GM21737 (cell line): Measurements from ENCODE around the gene PRICKLE3.
A peak's percentile ranks its signal among the peaks of the same experiment; 100 is the strongest.

Source experiments
- ATAC-seq: cut with Tn5 transposase; IDR thresholded peaks from one replicate; pipeline ENCODE4 v1.9.1; 2021; ENCODE audit warnings: mild to moderate bottlenecking, moderate library complexity; ENCODE audit not compliant: unreplicated experiment

The PRICKLE3 gene, protein sequence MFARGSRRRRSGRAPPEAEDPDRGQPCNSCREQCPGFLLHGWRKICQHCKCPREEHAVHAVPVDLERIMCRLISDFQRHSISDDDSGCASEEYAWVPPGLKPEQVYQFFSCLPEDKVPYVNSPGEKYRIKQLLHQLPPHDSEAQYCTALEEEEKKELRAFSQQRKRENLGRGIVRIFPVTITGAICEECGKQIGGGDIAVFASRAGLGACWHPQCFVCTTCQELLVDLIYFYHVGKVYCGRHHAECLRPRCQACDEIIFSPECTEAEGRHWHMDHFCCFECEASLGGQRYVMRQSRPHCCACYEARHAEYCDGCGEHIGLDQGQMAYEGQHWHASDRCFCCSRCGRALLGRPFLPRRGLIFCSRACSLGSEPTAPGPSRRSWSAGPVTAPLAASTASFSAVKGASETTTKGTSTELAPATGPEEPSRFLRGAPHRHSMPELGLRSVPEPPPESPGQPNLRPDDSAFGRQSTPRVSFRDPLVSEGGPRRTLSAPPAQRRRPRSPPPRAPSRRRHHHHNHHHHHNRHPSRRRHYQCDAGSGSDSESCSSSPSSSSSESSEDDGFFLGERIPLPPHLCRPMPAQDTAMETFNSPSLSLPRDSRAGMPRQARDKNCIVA

GRCh38 chrX:49186125-49187027 lies at the start of gene PRICKLE3:
TSS of gene PRICKLE3 (minus strand) at chrX:49186373. CDS start at chrX:49186297, 76 bp downstream.
- ATAC-seq: no peak

DNA sequence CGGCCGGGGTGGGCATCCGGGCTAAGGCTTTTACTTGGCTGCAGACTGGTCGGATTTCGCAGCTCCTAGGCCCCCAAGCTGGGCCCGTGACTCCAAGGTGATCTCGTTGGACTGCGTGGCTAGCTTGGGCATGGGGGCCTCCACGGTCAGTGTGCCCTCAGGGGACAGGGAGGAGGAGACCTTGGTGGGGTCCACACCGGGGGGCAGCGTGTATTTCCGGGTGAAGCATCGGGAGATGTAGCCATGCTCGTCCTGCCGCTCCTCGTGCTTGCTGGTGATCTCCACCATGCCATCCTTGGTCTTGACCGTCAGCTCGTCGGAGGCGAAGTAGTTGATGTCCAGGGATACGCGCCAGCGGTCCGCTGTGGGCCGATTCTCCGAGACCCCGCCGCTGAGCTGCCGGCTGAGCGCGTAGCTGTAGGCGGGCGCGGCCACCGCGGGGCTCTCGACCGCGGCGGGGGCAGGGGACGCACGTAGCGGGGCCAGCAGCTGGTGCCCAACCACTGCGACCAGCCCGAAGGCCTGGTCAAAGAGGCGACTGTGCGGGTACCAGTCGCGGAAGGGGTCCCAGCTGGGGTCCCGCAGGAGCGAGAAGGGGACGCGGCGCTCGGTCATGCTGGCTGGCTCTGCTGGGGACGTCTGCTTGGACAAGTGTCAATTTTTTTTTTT lies 47.8 kb upstream of the PRICKLE3 start:
- ATAC-seq: no peak

DNA sequence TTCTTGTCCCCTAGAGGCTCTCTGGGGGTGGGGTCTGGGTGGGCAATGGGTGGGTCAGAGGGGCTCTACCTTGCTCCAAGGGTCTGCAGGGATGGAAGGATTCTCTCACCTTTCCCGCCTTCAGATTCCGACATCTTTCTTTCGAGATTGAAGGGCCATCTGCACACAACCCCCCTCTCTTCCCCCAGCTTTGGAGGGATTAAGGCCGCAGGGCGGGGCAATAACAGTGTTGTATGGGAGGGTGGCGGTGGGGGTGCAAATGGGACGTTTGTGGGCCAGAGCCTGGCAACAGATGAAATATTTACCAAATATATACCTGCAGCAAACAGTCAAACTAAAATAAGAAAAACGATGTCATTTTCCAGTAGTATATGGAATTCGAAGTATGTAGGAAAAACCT lies 47.0 kb upstream of the PRICKLE3 start, which contains the start of gene CACNA1F:
TSS of gene CACNA1F (minus strand) at position 165 of the 400 bp plus-strand sequence. CDS start at position 134, 31 bp downstream.
- no peak for ATAC-seq

- ATAC-seq: no peak
Measured at GRCh38 chrX:49232525-49232924, 46.4 kb upstream of the PRICKLE3 start.

- ATAC-seq: no peak
Measured at GRCh38 chrX:49231333-49232000, 45.3 kb upstream of the PRICKLE3 start.

GRCh38 chrX:49230500-49231232 lies 44.5 kb upstream of the PRICKLE3 start:
- peak; percentile 73 for ATAC-seq

DNA sequence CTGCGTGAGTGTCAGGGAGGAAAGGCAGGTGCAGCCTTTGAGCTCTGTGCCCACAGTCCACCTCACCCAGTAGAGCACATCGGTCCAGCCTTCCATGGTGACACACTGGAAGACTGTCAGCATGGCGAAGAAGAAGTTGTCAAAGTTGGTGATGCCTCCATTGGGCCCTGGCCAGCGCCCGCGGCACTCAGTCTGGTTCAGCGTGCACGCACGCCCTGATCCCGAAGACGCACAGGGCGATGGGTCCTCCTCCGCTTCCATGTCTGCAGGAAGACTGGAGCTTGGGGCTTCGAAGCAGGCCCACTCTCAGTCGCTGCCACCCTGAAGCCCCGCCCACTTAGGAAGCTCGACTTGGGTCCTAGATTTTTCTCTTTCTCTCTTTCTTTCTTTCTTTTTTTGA lies 42.0 kb upstream of the PRICKLE3 start:
- no peak for ATAC-seq

DNA sequence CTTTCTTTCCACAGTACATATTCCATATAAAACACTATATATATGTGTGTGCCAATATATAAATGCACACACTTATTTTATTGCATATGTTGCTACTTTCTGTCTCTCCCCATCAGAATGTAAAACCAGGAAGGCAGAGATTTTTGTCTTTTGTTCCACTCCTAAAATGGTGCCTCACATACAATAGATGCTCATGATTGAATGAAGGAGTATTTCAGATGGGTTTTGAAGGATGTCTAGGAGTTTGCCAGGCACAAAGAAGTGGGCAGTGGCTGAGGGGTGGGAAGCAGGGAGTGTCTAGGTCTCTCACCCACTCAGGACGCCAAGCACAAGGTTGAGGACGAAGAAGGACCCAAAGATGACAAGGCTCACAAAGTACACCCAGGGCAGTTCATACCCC lies 41.6 kb upstream of the PRICKLE3 start:
- ATAC-seq: no peak

DNA sequence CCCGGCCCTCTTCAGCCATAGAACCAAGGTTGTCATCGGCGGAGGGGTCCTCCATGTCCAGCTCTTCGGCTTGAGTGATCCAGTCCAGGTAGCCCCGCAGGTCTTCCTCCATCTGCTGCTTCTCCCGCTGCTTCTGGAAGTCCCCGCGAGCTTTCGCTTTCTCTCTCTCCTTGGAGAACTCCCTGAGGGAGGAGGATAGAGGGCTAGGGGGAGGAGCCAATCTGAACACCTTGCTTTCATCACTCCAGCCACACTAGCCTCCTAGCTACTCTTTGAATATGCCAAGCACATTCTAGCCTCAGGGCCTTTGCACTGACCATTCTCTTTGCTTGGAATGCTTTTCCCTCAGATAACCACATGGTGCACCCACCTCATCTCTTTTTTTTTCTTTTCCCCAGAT lies 40.8 kb upstream of the PRICKLE3 start:
- ATAC-seq: no peak

- ATAC-seq: no peak
Measured at GRCh38 chrX:49225858-49226257, 39.7 kb upstream of the PRICKLE3 start.

DNA sequence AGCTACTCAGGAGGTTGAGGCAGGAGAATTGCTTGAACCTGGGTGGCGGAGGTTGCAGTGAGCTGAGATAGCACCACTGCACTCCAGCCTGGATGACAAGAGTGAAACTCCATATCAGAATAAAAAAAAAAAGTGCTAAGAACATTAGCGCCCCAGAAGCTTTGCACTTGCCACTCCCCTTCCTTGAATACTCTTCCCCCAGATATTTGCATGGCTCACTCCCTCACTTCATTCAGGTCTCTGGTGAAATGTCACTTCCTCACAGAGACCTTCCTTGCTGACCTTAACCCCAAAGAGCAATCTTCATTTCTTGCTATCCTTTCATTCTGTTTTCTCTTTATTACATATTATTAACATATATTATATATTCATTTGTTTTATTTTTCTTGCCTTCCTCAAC lies 35.7 kb upstream of the PRICKLE3 start:
- ATAC-seq: no peak

- no peak for ATAC-seq
Measured at GRCh38 chrX:49220100-49220499, 33.9 kb upstream of the PRICKLE3 start.

GRCh38 chrX:49214996-49215526 lies 28.9 kb upstream of the PRICKLE3 start:
- ATAC-seq: no peak

DNA sequence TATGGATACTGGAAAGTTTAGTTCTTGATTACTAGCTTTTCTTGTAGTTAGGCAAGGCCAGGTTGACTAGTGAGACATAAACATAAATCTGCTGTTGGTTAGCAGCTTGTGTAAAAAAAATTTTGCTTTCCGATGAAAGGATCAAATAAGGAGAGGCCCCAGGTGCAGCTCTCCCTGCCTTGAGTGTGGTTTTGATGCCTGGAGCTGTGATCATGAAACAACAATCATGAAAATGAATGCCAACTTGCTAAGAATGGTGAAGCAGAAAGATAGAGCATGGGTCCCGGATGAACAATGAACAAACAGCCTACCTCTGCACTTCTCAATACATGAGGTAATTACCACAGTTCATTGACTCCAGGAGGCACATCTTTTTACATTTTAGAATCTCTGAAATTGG lies 28.2 kb upstream of the PRICKLE3 start:
- ATAC-seq: no peak

GRCh38 chrX:49212861-49213260 lies 26.7 kb upstream of the PRICKLE3 start:
- no peak for ATAC-seq

GRCh38 chrX:49212209-49212608 lies 26.0 kb upstream of the PRICKLE3 start:
- no peak for ATAC-seq

DNA sequence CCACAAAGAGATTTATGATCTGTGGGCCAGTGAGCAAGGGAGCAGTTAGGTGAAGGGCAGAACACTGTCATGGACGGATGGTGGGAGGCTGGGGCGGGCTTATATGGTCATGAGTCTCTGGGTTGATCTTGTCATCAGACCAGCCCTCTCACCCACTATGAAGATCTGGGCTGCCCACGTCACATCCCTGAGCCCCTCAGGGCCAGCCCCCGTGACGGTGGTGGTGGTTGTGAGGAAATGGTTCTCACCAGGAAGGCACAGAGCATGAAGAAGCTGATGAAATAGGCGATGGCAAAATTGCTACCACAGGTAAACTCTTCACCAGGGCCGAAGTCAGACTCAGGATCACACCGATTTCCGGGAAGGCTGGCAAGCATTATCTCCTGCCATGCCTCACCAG lies 24.9 kb upstream of the PRICKLE3 start:
- no peak for ATAC-seq

- no peak for ATAC-seq
Measured at GRCh38 chrX:49210406-49210805, 24.2 kb upstream of the PRICKLE3 start.
